ENCODE data around the gene SHC2. TPM values are rescaled to one million over a fixed set of nuclear protein-coding genes. Genes with fewer than 3 reads are reported as not detected.

SHC2 gene
- total and polyA plus RNA-seq, 2 of the 8 experiments (the other 6 are each of a cell fraction or from before 2014, with no cell fraction given): 4.4 to 7.3 TPM

DNA sequence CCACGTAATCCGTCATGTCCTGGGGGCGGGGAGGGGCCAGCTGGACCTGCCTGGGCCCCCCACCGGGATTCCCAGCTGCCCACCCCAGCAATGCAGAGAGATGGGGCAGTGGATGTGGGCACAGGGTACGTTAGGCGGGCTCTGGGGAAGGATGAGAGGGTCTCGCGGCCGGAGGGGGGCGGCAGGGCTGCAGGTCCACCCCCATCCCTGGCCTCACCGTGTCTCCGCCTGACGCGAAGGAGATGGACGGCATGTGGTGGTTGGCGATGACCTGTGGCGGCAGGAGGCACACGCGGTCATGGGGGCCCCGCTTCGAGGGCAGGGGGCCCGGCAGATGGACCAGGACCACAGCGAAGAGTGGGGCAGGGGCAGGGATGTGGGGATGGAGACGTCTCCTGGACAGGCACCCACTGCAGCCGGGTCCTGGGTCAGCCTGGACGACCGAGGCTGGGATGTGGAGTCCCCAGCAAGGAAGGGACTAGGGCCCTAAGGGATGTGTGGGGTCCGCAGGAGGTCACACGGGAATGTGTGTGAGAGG is 24.4 kb downstream of the SHC2 start (continued):
- TF ChIP-seq CBX5 (IDR thresholded peaks at IDR 0.05; ENCODE audit: low read depth, low read length): no peak
- no peak for TF ChIP-seq CEBPB (IDR thresholded peaks at IDR 0.05; ENCODE audit: low read depth, low read length)
- TF ChIP-seq CTBP2 (IDR thresholded peaks at IDR 0.05; ENCODE audit: borderline replicate concordance, insufficient read depth, insufficient read length, low read length): no peak
- no peak for TF ChIP-seq BCL11A (IDR thresholded peaks at IDR 0.05; ENCODE audit: low read depth in 2 of 2, low read length in 2 of 2)
- TF ChIP-seq, protein P1, sequence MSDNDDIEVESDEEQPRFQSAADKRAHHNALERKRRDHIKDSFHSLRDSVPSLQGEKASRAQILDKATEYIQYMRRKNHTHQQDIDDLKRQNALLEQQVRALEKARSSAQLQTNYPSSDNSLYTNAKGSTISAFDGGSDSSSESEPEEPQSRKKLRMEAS (IDR thresholded peaks at IDR 0.05): no peak
- TF ChIP-seq SP2 (IDR thresholded peaks at IDR 0.05; ENCODE audit: low read length): no peak
- no peak for TF ChIP-seq HDAC2 (IDR thresholded peaks at IDR 0.05; ENCODE audit: borderline replicate concordance in 1 of 2, low read depth in 2 of 2, low read length in 2 of 2)
- TF ChIP-seq KDM4A (IDR thresholded peaks at IDR 0.05; ENCODE audit: low read depth, low read length, severe bottlenecking): no peak
- TF ChIP-seq MAFK (IDR thresholded peaks at IDR 0.05; ENCODE audit: low read depth, low read length): no peak

Measured in H1 (cell line).